GM12878 (cell line): Measurements from ENCODE around the gene IPO5. TPM values are rescaled to one million over a fixed set of nuclear protein-coding genes. Genes with fewer than 3 reads are reported as not detected.

Experiments used
- ATAC-seq: fragments of 200-7000 bp; cut with Tn5 transposase; 3 replicates; pipeline ENCODE4 v1.9.1; 2020; ENCODE audit warnings: mild to moderate bottlenecking, moderate library complexity
- BruUV-seq: library from RNA; stranded (reverse); fragments of 400-500 nt; replicated peaks from 2 replicates; lab custom pipeline; 2021; lab: Mats Ljungman, UMichigan
- CTCF ChIA-PET: fragments of 300-600 bp; sonication (Branson Sonifier 250); formaldehyde crosslinking; extraction: SDS; loops from one replicate; lab custom pipeline; 2021; ENCODE audit warnings: inconsistent platforms; lab: Yijun Ruan, JAX
- POLR2A ChIA-PET: fragments of 350-600 bp; formaldehyde crosslinking; extraction: SDS; loops from one replicate; lab custom pipeline; 2021; ENCODE audit warnings: inconsistent platforms; lab: Charles Lee
- RAD21 ChIA-PET: fragments of 300-600 bp; sonication (Branson Sonifier 250); formaldehyde crosslinking; loops from one replicate; lab custom pipeline; 2023; ENCODE audit warnings: antibody characterized with exemption; ENCODE audit not compliant: unreplicated experiment; lab: Charles Lee
- SMC1A ChIA-PET: fragments of 300-600 bp; sonication (Branson Sonifier 250); formaldehyde crosslinking; loops from one replicate; lab custom pipeline; 2023; ENCODE audit not compliant: unreplicated experiment, uncharacterized antibody; lab: Charles Lee
- DNase-seq: peaks from one replicate; pipeline ENCODE4 v3.0.0-alpha.2; 2011; ENCODE audit warnings: low read depth, low spot score
- FAIRE-seq: peaks from 3 replicates; lab custom pipeline; 2011; peaks lifted over from hg19 to GRCh38; lab: Jason Lieb, UNC
- H2AFZ ChIP-seq: 2 replicates; pipeline ENCODE4 v1.6.0; 2011; ENCODE audit warnings: low read depth, low read length, control low read depth; ENCODE audit not compliant: control insufficient read depth
- H3K27ac ChIP-seq: 2 replicates; pipeline ENCODE4 v1.5.1; 2011; ENCODE audit warnings: control low read depth; ENCODE audit not compliant: control insufficient read depth, insufficient read depth
- H3K27me3 ChIP-seq, 2 experiments: replicated peaks in 1 of 2; 2 replicates each; pipeline versions ENCODE4 v1.6.0 to v1.6.1; 2011; ENCODE audit warnings: low read length in 1 of 2; ENCODE audit not compliant: control insufficient read depth in 2 of 2, insufficient read depth in 2 of 2
- H3K36me3 ChIP-seq, 2 experiments: 2 replicates each; pipeline ENCODE4 v1.5.1; 2011; ENCODE audit warnings: low read length in 1 of 2; ENCODE audit not compliant: control insufficient read depth in 2 of 2, insufficient read depth in 2 of 2
- H3K4me1 ChIP-seq: 2 replicates; pipeline ENCODE4 v1.6.1; 2011; ENCODE audit warnings: mild to moderate bottlenecking, low read length, moderate library complexity, mixed read lengths; ENCODE audit not compliant: control insufficient read depth, insufficient read depth
- H3K4me2 ChIP-seq: 2 replicates; pipeline ENCODE4 v1.6.0; 2011; ENCODE audit warnings: control low read depth; ENCODE audit not compliant: control insufficient read depth, insufficient read depth
- H3K4me3 ChIP-seq: fragments of 200-600 bp; sonication (generic); 2 replicates; pipeline ENCODE4 v1.5.1; 2016
- H3K79me2 ChIP-seq: 2 replicates; pipeline ENCODE4 v1.6.0; 2011; ENCODE audit warnings: low read length; ENCODE audit not compliant: control insufficient read depth, insufficient read depth
- H3K9ac ChIP-seq: 2 replicates; pipeline ENCODE4 v1.8.0; 2011; ENCODE audit warnings: low read length, control low read depth, mixed read lengths; ENCODE audit not compliant: control insufficient read depth, insufficient read depth
- H3K9me3 ChIP-seq: replicated peaks from 3 replicates; pipeline ENCODE4 v1.5.1; 2011; ENCODE audit warnings: mild to moderate bottlenecking, low read length; ENCODE audit not compliant: control insufficient read depth, insufficient read depth
- H4K20me1 ChIP-seq: 2 replicates; pipeline ENCODE4 v1.6.0; 2011; ENCODE audit not compliant: control insufficient read depth, insufficient read depth
- CHD1 ChIP-seq: IDR thresholded peaks from 2 replicates; pipeline ENCODE4 v1.6.1; 2012; ENCODE audit warnings: low read depth, low read length, improper control_type of control experiment
- E4F1 ChIP-seq: fragments of 450-650 bp; IDR thresholded peaks from 2 replicates; pipeline ENCODE4 v1.6.1; 2018; ENCODE audit warnings: borderline replicate concordance, mild to moderate bottlenecking; ENCODE audit not compliant: partially characterized antibody
- HCFC1 ChIP-seq: fragments of 150-350 bp; IDR thresholded peaks from 2 replicates; pipeline ENCODE4 v1.6.1; 2014; ENCODE audit warnings: low read length
- MAX ChIP-seq: IDR thresholded peaks from 2 replicates; pipeline ENCODE4 v1.6.1; 2012; ENCODE audit warnings: low read depth, low read length, improper control_type of control experiment
- NBN ChIP-seq: fragments of 450-650 bp; IDR thresholded peaks from 2 replicates; pipeline ENCODE4 v1.6.1; 2016
- NFYA ChIP-seq: IDR thresholded peaks from 2 replicates; pipeline ENCODE4 v1.6.1; 2011; ENCODE audit warnings: low read depth, mild to moderate bottlenecking, low read length, improper control_type of control experiment, borderline replicate concordance
- PML ChIP-seq: IDR thresholded peaks from 2 replicates; pipeline ENCODE4 v1.6.1; 2012; ENCODE audit warnings: low read length, inconsistent platforms
- POLR2A ChIP-seq: IDR thresholded peaks from 2 replicates; pipeline ENCODE4 v1.6.1; 2011; ENCODE audit warnings: low read depth, mild to moderate bottlenecking, low read length
- RB1 ChIP-seq: fragments of 450-650 bp; formaldehyde crosslinking; IDR thresholded peaks from 2 replicates; pipeline ENCODE4 v1.6.1; 2017; ENCODE audit warnings: mild to moderate bottlenecking, borderline replicate concordance
- SP1 ChIP-seq: IDR thresholded peaks from one replicate; pipeline ENCODE4 v1.6.1; 2011; ENCODE audit warnings: low read depth, low read length
- whole genome bisulfite sequencing: methylation state at CpG from one replicate; pipeline ENCODE4 v1.1.6; 2016; ENCODE audit warnings: low lambda C conversion rate; ENCODE audit not compliant: insufficient replicate concordance, insufficient coverage; ENCODE audit errors: missing lambda C conversion rate; 5-methylcytosine and 5-hydroxymethylcytosine counted together
- in situ Hi-C: fragments of 300-500 bp; cut with MboI; formaldehyde crosslinking; loops from 9 replicates; pipeline ENCODE4 v1.14.3; 2018; ENCODE audit warnings: mixed read lengths
- intact Hi-C: fragments of 100-400 bp; cut with micrococcal nuclease; formaldehyde crosslinking; loops from one replicate; pipeline ENCODE4 v1.14.2; 2022; ENCODE audit not compliant: unreplicated experiment
- polyA plus RNA-seq, 11 experiments: library from polyadenylated mRNA; depleted of rRNA in 4 of 11; unstranded in 6 of 11; stranded (reverse) in 5 of 11; fragments of >200 nt; fragmentation: Nextera tagmentation in 4 of 11; fragmentation: Illumina TruSeq in 1 of 11; extraction: Ambion mirVana in 4 of 11; extraction: Trizol in 1 of 11; gene quantifications; 1 replicate in 1 of 11; 2 replicates in 10 of 11; pipeline versions ENCODE4 v1.2.1 to v1.2.3, GENCODE V29; 2011 to 2016; ENCODE audit warnings: inconsistent platforms in 2 of 11, missing spikeins in 2 of 11, low read depth in 1 of 11
- total RNA-seq, 4 experiments: library from RNA; depleted of rRNA in 3 of 4; stranded (reverse); fragments of >200 nt in 3 of 4; fragmentation: Illumina TruSeq in 1 of 4; extraction: Trizol in 1 of 4; gene quantifications; 2 replicates each; pipeline versions ENCODE4 v1.2.1 to v1.2.3, GENCODE V29; 2013 to 2021

Gene IPO5
- total and polyA plus RNA-seq, 10 of the 15 experiments (the other 5 are each of a cell fraction or from before 2014, with no cell fraction given) = 45.7 to 196 (median 134) TPM

DNA sequence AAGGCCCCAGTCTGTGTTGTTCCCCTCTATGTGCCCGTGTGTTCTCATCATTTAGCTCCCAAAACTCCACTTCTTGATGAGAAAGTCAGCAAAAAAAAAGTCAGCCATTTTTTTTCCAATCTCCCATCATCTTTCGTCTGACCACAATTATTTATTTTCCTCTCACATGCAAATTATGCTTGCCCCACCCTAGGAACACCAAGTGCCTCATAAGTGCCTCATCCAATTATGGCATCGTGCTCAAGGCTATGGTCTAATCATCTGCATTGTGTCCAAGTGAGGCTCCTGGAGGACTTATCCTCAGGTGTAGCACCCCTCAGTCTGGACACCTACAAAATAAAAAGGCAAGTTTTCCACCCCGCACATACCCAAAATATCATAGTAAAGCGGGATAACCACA is 20.8 kb upstream of the IPO5 start:
- Histone ChIP-seq H3K4me2 (no peak overlapping the region), H3K27ac (no peak overlapping the region), H3K4me1 (no peaks in the 10 kb centered on the region), H3K9me3 (no peaks in the 10 kb centered on the region), H4K20me1 (no peaks in the 10 kb centered on the region)
- intact Hi-C loops (no loop called here), in situ Hi-C loops (no loop called here)
- SMC1A ChIA-PET = no interaction called here
- no TSS peak for BruUV-seq
- WGBS = 20% methylated on average over 5 of the region's 5 CpGs
- no peak for FAIRE-seq
- no peak for ATAC-seq
- TF ChIP-seq POLR2A (no peak), NBN (no peak), E4F1 (no peak), SP1 (no peak), PML (no peak), HCFC1 (no peak), CHD1 (no peak), MAX (no peak), RB1 (no peak), NFYA (no peak)
- TF ChIP-seq, all 136 proteins: peak for 0
- Histone ChIP-seq H3K27me3 (no peaks in the 10 kb centered on the region), H3K4me3 (no peak overlapping the region), H3K36me3 (no peaks in the 10 kb centered on the region), H2AFZ (no peak overlapping the region), H3K9ac (no peak overlapping the region), H3K79me2 (no peaks in the 10 kb centered on the region)
- no peak for DNase-seq
- ChIA-PET RAD21 (no interaction called here), POLR2A (no interaction called here), CTCF (no interaction called here)
